C4-2B (cell line): ENCODE results near the gene ANGPTL2.

Source experiments
- CTCF ChIP-seq: fragments of 450-650 bp; conservative IDR thresholded peaks from 2 replicates; pipeline ENCODE4 v1.5.1; 2017; ENCODE audit warnings: mild to moderate bottlenecking
- ZFX ChIP-seq: fragments of 450-650 bp; IDR thresholded peaks from 2 replicates; pipeline ENCODE4 v1.6.1; 2017

GRCh38 chr9:127136880-127137639 lies 14.6 kb upstream of the ANGPTL2 start:
- TF ChIP-seq CTCF (no peak), ZFX (no peak)
